ENCODE measurements around the gene PLCH1. TPM values are rescaled to one million over a fixed set of nuclear protein-coding genes. Genes with fewer than 3 reads are reported as not detected.

Gene PLCH1
- total RNA-seq, 1 experiment from 2014 or later, result 8.9 TPM

DNA sequence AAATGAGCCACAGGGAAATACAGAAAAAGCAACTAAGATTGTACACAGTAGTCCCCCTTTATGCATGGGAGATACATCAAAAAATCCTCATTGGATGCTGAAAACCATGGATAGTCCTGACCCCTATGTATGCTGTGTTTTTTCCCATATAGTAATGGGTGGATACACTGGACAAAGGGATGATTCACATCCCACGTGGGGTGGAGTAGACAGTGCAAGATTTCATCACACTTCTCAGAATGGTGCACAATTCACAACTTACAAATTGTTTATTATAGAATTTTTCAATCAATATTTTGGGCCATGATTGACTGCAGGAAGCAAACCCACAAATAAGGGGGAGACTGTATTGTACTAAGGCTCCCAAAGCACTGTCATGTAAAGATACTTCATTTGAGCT is 227.0 kb downstream of the PLCH1 start:
- TF ChIP-seq, protein P1, sequence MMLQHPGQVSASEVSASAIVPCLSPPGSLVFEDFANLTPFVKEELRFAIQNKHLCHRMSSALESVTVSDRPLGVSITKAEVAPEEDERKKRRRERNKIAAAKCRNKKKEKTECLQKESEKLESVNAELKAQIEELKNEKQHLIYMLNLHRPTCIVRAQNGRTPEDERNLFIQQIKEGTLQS (CRISPR knock-in tag; conservative IDR thresholded peaks at IDR 0.05), result no peak
- TF ChIP-seq ELF4 (CRISPR knock-in tag; IDR thresholded peaks at IDR 0.05; ENCODE audit: low read depth) (no peak), SP1 (CRISPR knock-in tag; conservative IDR thresholded peaks at IDR 0.05) (no peak), NR3C1 (CRISPR knock-in tag; conservative IDR thresholded peaks at IDR 0.05; ENCODE audit: low read depth) (no peak), GABPB1 (CRISPR knock-in tag; IDR thresholded peaks at IDR 0.05) (no peak), ZBTB21 (CRISPR knock-in tag; IDR thresholded peaks at IDR 0.05; ENCODE audit: borderline replicate concordance) (no peak), NFATC4 (CRISPR knock-in tag; IDR thresholded peaks at IDR 0.05) (no peak), ZNF416 (CRISPR knock-in tag; IDR thresholded peaks at IDR 0.05) (no peak), EMX1 (CRISPR knock-in tag; IDR thresholded peaks at IDR 0.05) (no peak)
- TF ChIP-seq, protein P2, sequence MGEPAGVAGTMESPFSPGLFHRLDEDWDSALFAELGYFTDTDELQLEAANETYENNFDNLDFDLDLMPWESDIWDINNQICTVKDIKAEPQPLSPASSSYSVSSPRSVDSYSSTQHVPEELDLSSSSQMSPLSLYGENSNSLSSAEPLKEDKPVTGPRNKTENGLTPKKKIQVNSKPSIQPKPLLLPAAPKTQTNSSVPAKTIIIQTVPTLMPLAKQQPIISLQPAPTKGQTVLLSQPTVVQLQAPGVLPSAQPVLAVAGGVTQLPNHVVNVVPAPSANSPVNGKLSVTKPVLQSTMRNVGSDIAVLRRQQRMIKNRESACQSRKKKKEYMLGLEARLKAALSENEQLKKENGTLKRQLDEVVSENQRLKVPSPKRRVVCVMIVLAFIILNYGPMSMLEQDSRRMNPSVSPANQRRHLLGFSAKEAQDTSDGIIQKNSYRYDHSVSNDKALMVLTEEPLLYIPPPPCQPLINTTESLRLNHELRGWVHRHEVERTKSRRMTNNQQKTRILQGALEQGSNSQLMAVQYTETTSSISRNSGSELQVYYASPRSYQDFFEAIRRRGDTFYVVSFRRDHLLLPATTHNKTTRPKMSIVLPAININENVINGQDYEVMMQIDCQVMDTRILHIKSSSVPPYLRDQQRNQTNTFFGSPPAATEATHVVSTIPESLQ (CRISPR knock-in tag; IDR thresholded peaks at IDR 0.05), result no peak
- TF ChIP-seq, protein P3, sequence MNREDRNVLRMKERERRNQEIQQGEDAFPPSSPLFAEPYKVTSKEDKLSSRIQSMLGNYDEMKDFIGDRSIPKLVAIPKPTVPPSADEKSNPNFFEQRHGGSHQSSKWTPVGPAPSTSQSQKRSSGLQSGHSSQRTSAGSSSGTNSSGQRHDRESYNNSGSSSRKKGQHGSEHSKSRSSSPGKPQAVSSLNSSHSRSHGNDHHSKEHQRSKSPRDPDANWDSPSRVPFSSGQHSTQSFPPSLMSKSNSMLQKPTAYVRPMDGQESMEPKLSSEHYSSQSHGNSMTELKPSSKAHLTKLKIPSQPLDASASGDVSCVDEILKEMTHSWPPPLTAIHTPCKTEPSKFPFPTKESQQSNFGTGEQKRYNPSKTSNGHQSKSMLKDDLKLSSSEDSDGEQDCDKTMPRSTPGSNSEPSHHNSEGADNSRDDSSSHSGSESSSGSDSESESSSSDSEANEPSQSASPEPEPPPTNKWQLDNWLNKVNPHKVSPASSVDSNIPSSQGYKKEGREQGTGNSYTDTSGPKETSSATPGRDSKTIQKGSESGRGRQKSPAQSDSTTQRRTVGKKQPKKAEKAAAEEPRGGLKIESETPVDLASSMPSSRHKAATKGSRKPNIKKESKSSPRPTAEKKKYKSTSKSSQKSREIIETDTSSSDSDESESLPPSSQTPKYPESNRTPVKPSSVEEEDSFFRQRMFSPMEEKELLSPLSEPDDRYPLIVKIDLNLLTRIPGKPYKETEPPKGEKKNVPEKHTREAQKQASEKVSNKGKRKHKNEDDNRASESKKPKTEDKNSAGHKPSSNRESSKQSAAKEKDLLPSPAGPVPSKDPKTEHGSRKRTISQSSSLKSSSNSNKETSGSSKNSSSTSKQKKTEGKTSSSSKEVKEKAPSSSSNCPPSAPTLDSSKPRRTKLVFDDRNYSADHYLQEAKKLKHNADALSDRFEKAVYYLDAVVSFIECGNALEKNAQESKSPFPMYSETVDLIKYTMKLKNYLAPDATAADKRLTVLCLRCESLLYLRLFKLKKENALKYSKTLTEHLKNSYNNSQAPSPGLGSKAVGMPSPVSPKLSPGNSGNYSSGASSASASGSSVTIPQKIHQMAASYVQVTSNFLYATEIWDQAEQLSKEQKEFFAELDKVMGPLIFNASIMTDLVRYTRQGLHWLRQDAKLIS (CRISPR knock-in tag; IDR thresholded peaks at IDR 0.05; ENCODE audit: borderline replicate concordance), result no peak
- TF ChIP-seq, protein P4, sequence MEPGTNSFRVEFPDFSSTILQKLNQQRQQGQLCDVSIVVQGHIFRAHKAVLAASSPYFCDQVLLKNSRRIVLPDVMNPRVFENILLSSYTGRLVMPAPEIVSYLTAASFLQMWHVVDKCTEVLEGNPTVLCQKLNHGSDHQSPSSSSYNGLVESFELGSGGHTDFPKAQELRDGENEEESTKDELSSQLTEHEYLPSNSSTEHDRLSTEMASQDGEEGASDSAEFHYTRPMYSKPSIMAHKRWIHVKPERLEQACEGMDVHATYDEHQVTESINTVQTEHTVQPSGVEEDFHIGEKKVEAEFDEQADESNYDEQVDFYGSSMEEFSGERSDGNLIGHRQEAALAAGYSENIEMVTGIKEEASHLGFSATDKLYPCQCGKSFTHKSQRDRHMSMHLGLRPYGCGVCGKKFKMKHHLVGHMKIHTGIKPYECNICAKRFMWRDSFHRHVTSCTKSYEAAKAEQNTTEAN (CRISPR knock-in tag; IDR thresholded peaks at IDR 0.05), result no peak
- ATAC-seq (no peak), DNase-seq (ENCODE audit: low spot score) (no peak)
- Mint-ChIP-seq H3K4me3 (no peak overlapping the region), H3K27me3 (ENCODE audit: low read depth) (no peaks in the 10 kb centered on the region), H3K36me3 (peaks cover 9% of the 10 kb centered on the region; the same call in 1 of the 2 replicates), H3K4me1 (peaks cover 10% of the 10 kb centered on the region), H3K9me3 (peaks cover 7% of the 10 kb centered on the region; the same call in 1 of the 2 replicates), H3K27ac (no peak overlapping the region)
- ChIA-PET POLR2A (no interaction called here), CTCF (no interaction called here)

DNA sequence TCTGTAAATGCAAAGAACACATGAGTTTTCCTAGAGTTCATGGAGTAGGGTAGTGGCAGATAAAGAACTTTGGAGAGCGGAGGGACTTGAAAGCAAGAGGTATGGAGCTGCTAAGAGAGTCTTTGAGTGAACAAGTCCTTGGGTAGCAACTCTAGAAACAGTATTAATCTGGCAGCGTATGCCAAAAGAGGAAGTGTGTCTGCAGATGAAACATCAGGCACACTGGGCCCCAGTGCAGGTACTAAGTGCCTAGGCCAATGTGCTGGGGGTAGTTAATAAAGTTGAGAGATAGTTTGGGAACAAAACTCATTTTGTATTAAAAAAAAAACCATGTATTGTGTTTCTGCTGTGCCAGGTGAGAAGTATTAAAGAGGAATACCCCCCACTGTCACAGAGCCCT is 228.4 kb downstream of the PLCH1 start:
- H3K27me3 Mint-ChIP-seq (ENCODE audit: low read depth), result no peaks in the 10 kb centered on the region
- peaks cover 9% of the 10 kb centered on the region; the same call in 1 of the 2 replicates for H3K36me3 Mint-ChIP-seq
- H3K9me3 Mint-ChIP-seq, result peaks cover 7% of the 10 kb centered on the region; the same call in 1 of the 2 replicates
- ATAC-seq (no peak), DNase-seq (ENCODE audit: low spot score) (no peak)
- ChIA-PET POLR2A (no interaction called here), CTCF (no interaction called here)
- peaks cover 19% of the 10 kb centered on the region for H3K4me1 Mint-ChIP-seq
- no peak overlapping the region for H3K27ac Mint-ChIP-seq
- no peak overlapping the region for H3K4me3 Mint-ChIP-seq
- TF ChIP-seq ZNF121 (CRISPR knock-in tag; IDR thresholded peaks at IDR 0.05) (no peak), CREM (CRISPR knock-in tag; IDR thresholded peaks at IDR 0.05) (no peak), NFE2L1 (CRISPR knock-in tag; IDR thresholded peaks at IDR 0.05) (no peak), TP53 (CRISPR knock-in tag; IDR thresholded peaks at IDR 0.05) (no peak), TEAD1 (CRISPR knock-in tag; IDR thresholded peaks at IDR 0.05) (no peak), RORB (CRISPR knock-in tag; IDR thresholded peaks at IDR 0.05) (no peak)
- TF ChIP-seq, protein P5, sequence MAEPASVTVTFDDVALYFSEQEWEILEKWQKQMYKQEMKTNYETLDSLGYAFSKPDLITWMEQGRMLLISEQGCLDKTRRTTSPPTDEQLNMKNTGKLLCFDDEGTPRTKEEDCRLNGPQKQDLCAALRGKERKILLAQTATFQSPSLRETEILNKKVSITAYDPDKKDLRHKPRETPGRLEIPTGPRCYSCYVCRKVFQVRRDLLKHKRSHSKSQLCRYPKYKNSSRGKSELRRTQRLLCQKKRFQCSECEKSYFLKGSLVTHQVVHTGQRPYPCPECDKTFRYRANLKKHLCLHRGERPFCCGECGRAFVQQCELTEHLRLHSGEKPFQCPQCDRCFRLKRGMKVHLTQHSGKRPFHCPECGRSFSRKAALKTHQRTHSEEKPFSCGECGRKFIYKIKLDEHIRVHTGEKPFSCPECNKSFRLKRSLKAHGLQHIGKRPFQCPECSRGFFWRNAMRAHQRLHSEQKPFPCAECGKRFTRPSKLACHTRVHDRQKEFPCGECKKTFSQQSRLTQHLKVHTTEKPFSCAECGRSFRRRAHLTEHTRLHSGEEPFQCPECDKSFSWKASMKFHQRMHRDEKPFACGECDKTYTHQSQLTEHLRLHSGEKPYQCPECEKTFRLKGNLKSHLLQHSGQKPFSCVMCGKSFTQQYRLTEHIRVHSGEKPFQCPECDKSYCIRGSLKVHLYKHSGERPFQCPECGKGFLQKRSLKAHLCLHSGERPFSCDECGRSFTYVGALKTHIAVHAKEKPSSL (CRISPR knock-in tag; conservative IDR thresholded peaks at IDR 0.05), result no peak
- TF ChIP-seq, protein P6, sequence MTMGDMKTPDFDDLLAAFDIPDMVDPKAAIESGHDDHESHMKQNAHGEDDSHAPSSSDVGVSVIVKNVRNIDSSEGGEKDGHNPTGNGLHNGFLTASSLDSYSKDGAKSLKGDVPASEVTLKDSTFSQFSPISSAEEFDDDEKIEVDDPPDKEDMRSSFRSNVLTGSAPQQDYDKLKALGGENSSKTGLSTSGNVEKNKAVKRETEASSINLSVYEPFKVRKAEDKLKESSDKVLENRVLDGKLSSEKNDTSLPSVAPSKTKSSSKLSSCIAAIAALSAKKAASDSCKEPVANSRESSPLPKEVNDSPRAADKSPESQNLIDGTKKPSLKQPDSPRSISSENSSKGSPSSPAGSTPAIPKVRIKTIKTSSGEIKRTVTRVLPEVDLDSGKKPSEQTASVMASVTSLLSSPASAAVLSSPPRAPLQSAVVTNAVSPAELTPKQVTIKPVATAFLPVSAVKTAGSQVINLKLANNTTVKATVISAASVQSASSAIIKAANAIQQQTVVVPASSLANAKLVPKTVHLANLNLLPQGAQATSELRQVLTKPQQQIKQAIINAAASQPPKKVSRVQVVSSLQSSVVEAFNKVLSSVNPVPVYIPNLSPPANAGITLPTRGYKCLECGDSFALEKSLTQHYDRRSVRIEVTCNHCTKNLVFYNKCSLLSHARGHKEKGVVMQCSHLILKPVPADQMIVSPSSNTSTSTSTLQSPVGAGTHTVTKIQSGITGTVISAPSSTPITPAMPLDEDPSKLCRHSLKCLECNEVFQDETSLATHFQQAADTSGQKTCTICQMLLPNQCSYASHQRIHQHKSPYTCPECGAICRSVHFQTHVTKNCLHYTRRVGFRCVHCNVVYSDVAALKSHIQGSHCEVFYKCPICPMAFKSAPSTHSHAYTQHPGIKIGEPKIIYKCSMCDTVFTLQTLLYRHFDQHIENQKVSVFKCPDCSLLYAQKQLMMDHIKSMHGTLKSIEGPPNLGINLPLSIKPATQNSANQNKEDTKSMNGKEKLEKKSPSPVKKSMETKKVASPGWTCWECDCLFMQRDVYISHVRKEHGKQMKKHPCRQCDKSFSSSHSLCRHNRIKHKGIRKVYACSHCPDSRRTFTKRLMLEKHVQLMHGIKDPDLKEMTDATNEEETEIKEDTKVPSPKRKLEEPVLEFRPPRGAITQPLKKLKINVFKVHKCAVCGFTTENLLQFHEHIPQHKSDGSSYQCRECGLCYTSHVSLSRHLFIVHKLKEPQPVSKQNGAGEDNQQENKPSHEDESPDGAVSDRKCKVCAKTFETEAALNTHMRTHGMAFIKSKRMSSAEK (CRISPR knock-in tag; IDR thresholded peaks at IDR 0.05; ENCODE audit: borderline replicate concordance), result no peak
- TF ChIP-seq, protein P7, sequence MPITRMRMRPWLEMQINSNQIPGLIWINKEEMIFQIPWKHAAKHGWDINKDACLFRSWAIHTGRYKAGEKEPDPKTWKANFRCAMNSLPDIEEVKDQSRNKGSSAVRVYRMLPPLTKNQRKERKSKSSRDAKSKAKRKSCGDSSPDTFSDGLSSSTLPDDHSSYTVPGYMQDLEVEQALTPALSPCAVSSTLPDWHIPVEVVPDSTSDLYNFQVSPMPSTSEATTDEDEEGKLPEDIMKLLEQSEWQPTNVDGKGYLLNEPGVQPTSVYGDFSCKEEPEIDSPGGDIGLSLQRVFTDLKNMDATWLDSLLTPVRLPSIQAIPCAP (CRISPR knock-in tag; IDR thresholded peaks at IDR 0.05), result no peak
